Hematopoietic multipotent progenitor cell treated with erythropoietin and hydrocortisone succinate and interleukin-3 and kit ligand, for 8 days (in vitro differentiated cells): ENCODE measurements around the gene COMMD3.
"Not testable (repeated sequence)": the region's sequence is repeated elsewhere in the genome, so short reads cannot be mapped to it uniquely, and the experiment has no call there.

ENCODE experiments used
- DNase-seq: peaks from one replicate; pipeline ENCODE4 v3.0.0-alpha.2; 2015

The COMMD3 gene

GRCh38 chr10:22316286-22317075 is at the start of gene COMMD3:
Gene COMMD3 (plus strand): TSS chr10:22316388. CDS start chr10:22316418, 30 bp downstream.
- peak; percentile 87 for DNase-seq

- DNase-seq: no peak
Observed at GRCh38 chr10:22268503-22268902, 47.7 kb upstream of the COMMD3 start.

- no peak for DNase-seq
Observed at GRCh38 chr10:22271786-22272185, 44.4 kb upstream of the COMMD3 start.

- no peak for DNase-seq
Observed at GRCh38 chr10:22278441-22278782, 37.8 kb upstream of the COMMD3 start.

GRCh38 chr10:22280078-22280477 is 36.1 kb upstream of the COMMD3 start:
- no peak for DNase-seq

GRCh38 chr10:22285130-22285529 is 31.1 kb upstream of the COMMD3 start:
- DNase-seq: no peak

- no peak for DNase-seq
Observed at GRCh38 chr10:22293747-22294404, 22.3 kb upstream of the COMMD3 start.

- DNase-seq: no peak
Observed at GRCh38 chr10:22294694-22295093, 21.5 kb upstream of the COMMD3 start.

- no peak for DNase-seq
Observed at GRCh38 chr10:22301193-22301592, 15.0 kb upstream of the COMMD3 start.

GRCh38 chr10:22303461-22303860 is 12.7 kb upstream of the COMMD3 start:
- no peak for DNase-seq

GRCh38 chr10:22305721-22306120 is 10.5 kb upstream of the COMMD3 start:
- no peak for DNase-seq

- no peak for DNase-seq
Observed at GRCh38 chr10:22308390-22308789, 7.8 kb upstream of the COMMD3 start.

GRCh38 chr10:22309180-22310000 is 6.8 kb upstream of the COMMD3 start:
- no peak for DNase-seq

- not testable (repeated sequence) for DNase-seq
Observed at GRCh38 chr10:22310012-22310411, 6.2 kb upstream of the COMMD3 start.

GRCh38 chr10:22310928-22311327 is 5.3 kb upstream of the COMMD3 start:
- DNase-seq: no peak

- peak; percentile 23 for DNase-seq
Observed at GRCh38 chr10:22314852-22315251, 1.3 kb upstream of the COMMD3 start.

GRCh38 chr10:22315455-22316285 is 518 bp upstream of the COMMD3 start:
- DNase-seq: peak; percentile 39

GRCh38 chr10:22317076-22317370 is 835 bp downstream of the COMMD3 start:
- DNase-seq: no peak

- peak; percentile 29 for DNase-seq
Observed at GRCh38 chr10:22317771-22318565, 1.8 kb downstream of the COMMD3 start.

GRCh38 chr10:22318772-22319171 is 2.6 kb downstream of the COMMD3 start:
- DNase-seq: no peak

GRCh38 chr10:22319547-22319979 is 3.4 kb downstream of the COMMD3 start:
- DNase-seq: no peak

- DNase-seq: peak; percentile 48
Observed at GRCh38 chr10:22319980-22320558, 3.9 kb downstream of the COMMD3 start.
